Measurements from ENCODE around the gene GDPGP1. TPM values are rescaled to one million over a fixed set of nuclear protein-coding genes. Genes with fewer than 3 reads are reported as not detected.

The GDPGP1 gene
- total RNA-seq, 2 experiments from 2014 or later: 12.9 to 22.3 TPM

- CTCF ChIA-PET (ENCODE audit: unreplicated experiment): no interaction called here
- no peaks in the 10 kb centered on the region for H3K9me2 ChIP-seq (ENCODE audit: insufficient read depth, low read length)
- no peak overlapping the region for H2AFZ ChIP-seq (ENCODE audit: low read length)
- TF ChIP-seq, protein P1, sequence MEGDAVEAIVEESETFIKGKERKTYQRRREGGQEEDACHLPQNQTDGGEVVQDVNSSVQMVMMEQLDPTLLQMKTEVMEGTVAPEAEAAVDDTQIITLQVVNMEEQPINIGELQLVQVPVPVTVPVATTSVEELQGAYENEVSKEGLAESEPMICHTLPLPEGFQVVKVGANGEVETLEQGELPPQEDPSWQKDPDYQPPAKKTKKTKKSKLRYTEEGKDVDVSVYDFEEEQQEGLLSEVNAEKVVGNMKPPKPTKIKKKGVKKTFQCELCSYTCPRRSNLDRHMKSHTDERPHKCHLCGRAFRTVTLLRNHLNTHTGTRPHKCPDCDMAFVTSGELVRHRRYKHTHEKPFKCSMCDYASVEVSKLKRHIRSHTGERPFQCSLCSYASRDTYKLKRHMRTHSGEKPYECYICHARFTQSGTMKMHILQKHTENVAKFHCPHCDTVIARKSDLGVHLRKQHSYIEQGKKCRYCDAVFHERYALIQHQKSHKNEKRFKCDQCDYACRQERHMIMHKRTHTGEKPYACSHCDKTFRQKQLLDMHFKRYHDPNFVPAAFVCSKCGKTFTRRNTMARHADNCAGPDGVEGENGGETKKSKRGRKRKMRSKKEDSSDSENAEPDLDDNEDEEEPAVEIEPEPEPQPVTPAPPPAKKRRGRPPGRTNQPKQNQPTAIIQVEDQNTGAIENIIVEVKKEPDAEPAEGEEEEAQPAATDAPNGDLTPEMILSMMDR (conservative IDR thresholded peaks at IDR 0.05; ENCODE audit: low read length): no peak
- no peak for TF ChIP-seq EZH2phosphoT487 (IDR thresholded peaks at IDR 0.05; ENCODE audit: borderline replicate concordance, low read depth, low read length)
- H3K9me3 ChIP-seq (ENCODE audit: low read length): no peaks in the 10 kb centered on the region
- no peak overlapping the region for H3K4me3 ChIP-seq (ENCODE audit: low read depth, low read length, poor library complexity, severe bottlenecking)
- BruUV-seq (replicated peaks): no TSS peak
- H3K36me3 ChIP-seq (ENCODE audit: insufficient read depth, low read length): no peaks in the 10 kb centered on the region
- H3K79me2 ChIP-seq (ENCODE audit: insufficient read depth, low read depth, low read length): no peaks in the 10 kb centered on the region
- H3K27ac ChIP-seq (ENCODE audit: low read depth, low read length, poor library complexity, severe bottlenecking): no peak overlapping the region
- POLR2A ChIA-PET: interaction anchor here (1.6 kb wide), 1 partner anchor 15 kb away, joined by 5 read pairs; no protein-coding TSS in a partner anchor
- 0 out of 2 replicates have a peak, but pooled peaks cover under 1% of the 10 kb centered on the region for H4K20me1 ChIP-seq (ENCODE audit: insufficient read depth, low read length)
- DNase-seq (ENCODE audit: low spot score): no peak
- H3K4me1 ChIP-seq (ENCODE audit: insufficient read depth, low read length, poor library complexity, severe bottlenecking): peaks cover 3% of the 10 kb centered on the region
- intact Hi-C loops (cut with micrococcal nuclease; ENCODE audit: unreplicated experiment): no loop called here
- no peak overlapping the region for H3K4me2 ChIP-seq (ENCODE audit: low read length)
Observed at GRCh38 chr15:90207252-90207651, 26.8 kb upstream of the GDPGP1 start.

- Histone ChIP-seq H3K4me2 (ENCODE audit: low read length) (no peak overlapping the region), H3K4me3 (ENCODE audit: low read depth, low read length, poor library complexity, severe bottlenecking) (no peak overlapping the region), H3K27ac (ENCODE audit: low read depth, low read length, poor library complexity, severe bottlenecking) (no peak overlapping the region), H3K9me3 (ENCODE audit: low read length) (no peaks in the 10 kb centered on the region), H3K79me2 (ENCODE audit: insufficient read depth, low read depth, low read length) (no peaks in the 10 kb centered on the region), H3K36me3 (ENCODE audit: insufficient read depth, low read length) (no peaks in the 10 kb centered on the region), H4K20me1 (ENCODE audit: insufficient read depth, low read length) (no peaks in the 10 kb centered on the region), H3K9me2 (ENCODE audit: insufficient read depth, low read length) (no peaks in the 10 kb centered on the region), H3K4me1 (ENCODE audit: insufficient read depth, low read length, poor library complexity, severe bottlenecking) (peaks cover 2% of the 10 kb centered on the region), H2AFZ (ENCODE audit: low read length) (no peak overlapping the region)
- no peak for DNase-seq (ENCODE audit: low spot score)
- no peak for TF ChIP-seq EZH2phosphoT487 (IDR thresholded peaks at IDR 0.05; ENCODE audit: borderline replicate concordance, low read depth, low read length)
- TF ChIP-seq, protein P1 (conservative IDR thresholded peaks at IDR 0.05; ENCODE audit: low read length): no peak
- POLR2A ChIA-PET: interaction anchor here (0.7 to 1.2 kb wide), 2 partner anchors 17 to 24 kb away, joined by 3 read pairs; no protein-coding TSS in a partner anchor
- CTCF ChIA-PET (ENCODE audit: unreplicated experiment): no interaction called here
- intact Hi-C loops (cut with micrococcal nuclease; ENCODE audit: unreplicated experiment): no loop called here
- no TSS peak for BruUV-seq (replicated peaks)
Observed at GRCh38 chr15:90208356-90208755, 25.7 kb upstream of the GDPGP1 start.

GRCh38 chr15:90209591-90209990 is 24.4 kb upstream of the GDPGP1 start:
- no peaks in the 10 kb centered on the region for H3K9me2 ChIP-seq (ENCODE audit: insufficient read depth, low read length)
- intact Hi-C loops (cut with micrococcal nuclease; ENCODE audit: unreplicated experiment): no loop called here
- H3K79me2 ChIP-seq (ENCODE audit: insufficient read depth, low read depth, low read length): no peaks in the 10 kb centered on the region
- no TSS peak for BruUV-seq (replicated peaks)
- H3K27ac ChIP-seq (ENCODE audit: low read depth, low read length, poor library complexity, severe bottlenecking): no peak overlapping the region
- ChIA-PET CTCF (ENCODE audit: unreplicated experiment) (no interaction called here), POLR2A (no interaction called here)
- TF ChIP-seq, protein P1 (conservative IDR thresholded peaks at IDR 0.05; ENCODE audit: low read length): no peak
- no peak for TF ChIP-seq EZH2phosphoT487 (IDR thresholded peaks at IDR 0.05; ENCODE audit: borderline replicate concordance, low read depth, low read length)
- no peak for DNase-seq (ENCODE audit: low spot score)
- H3K4me2 ChIP-seq (ENCODE audit: low read length): no peak overlapping the region
- peaks cover 5% of the 10 kb centered on the region for H3K4me1 ChIP-seq (ENCODE audit: insufficient read depth, low read length, poor library complexity, severe bottlenecking)
- no peaks in the 10 kb centered on the region for H3K36me3 ChIP-seq (ENCODE audit: insufficient read depth, low read length)
- no peaks in the 10 kb centered on the region for H3K9me3 ChIP-seq (ENCODE audit: low read length)
- H3K4me3 ChIP-seq (ENCODE audit: low read depth, low read length, poor library complexity, severe bottlenecking): no peak overlapping the region
- no peaks in the 10 kb centered on the region for H4K20me1 ChIP-seq (ENCODE audit: insufficient read depth, low read length)
- no peak overlapping the region for H2AFZ ChIP-seq (ENCODE audit: low read length)
